GM18508 (cell line): Measurements from ENCODE around the gene LTBP1.
"Not testable (repeated sequence)": the region's sequence is repeated elsewhere in the genome, so short reads cannot be mapped to it uniquely, and the experiment has no call there.

Experiments
- ATAC-seq: cut with Tn5 transposase; IDR thresholded peaks from one replicate; pipeline ENCODE4 v1.9.1; 2021; ENCODE audit warnings: moderate number of reproducible peaks; ENCODE audit not compliant: insufficient read depth, unreplicated experiment

Gene LTBP1

DNA sequence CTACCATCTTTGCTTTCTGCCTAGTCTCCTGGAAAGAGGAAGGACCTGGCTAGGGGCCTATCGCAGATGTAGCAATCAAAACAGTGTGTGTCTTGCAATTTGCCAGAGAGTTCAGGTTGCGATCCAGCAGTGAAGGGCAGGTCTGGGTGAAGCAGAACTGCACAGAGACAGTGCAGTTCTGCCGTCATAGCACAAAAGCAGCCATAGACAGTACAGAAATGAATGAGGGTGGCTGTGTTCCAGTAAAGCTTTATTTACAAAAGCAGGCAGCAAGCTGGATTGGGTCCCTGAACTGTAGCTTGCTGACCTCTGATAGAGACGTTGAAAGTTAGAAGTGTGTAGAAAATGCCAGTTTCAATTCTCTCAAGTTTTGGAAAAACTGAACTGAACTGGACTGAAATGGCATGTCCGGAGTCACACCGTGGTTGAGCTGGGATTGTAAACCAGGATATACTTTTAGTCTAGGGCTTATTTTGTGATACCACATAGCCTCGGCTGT lies 186.8 kb downstream of the LTBP1 start:
- ATAC-seq = no peak

DNA sequence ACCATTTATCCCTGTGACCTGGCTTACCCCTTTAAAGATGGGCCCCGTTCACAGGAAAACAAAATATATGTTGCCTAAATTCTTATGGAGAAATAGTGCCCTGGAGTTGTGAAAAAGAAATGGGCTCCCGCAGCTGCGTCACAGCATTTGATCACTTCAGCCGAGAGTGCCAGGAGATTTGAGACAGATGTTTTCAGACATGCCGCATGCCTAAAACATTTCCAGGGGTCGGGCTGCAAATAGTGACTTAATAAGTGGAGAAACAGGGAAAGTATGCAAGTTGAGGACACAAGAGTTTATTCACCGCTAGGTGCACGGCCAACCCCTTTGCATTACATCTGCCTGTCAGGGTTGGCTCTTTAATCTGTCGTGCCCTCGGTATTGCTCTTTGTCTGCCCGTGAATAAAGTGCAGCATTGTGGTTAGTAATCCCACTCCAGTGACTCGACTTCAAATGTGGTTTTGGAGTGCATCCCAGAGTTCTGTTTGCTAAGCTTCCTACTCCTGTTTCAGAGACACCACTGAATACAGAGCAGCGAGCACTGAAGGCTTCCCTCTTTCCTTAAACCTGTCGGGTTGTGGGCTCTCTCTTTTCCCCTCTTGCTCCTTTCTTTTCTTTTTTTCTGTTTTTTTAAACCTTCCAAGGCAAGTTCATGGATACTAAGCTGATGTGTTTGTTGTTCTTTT lies 187.5 kb downstream of the LTBP1 start:
- ATAC-seq = no peak

DNA sequence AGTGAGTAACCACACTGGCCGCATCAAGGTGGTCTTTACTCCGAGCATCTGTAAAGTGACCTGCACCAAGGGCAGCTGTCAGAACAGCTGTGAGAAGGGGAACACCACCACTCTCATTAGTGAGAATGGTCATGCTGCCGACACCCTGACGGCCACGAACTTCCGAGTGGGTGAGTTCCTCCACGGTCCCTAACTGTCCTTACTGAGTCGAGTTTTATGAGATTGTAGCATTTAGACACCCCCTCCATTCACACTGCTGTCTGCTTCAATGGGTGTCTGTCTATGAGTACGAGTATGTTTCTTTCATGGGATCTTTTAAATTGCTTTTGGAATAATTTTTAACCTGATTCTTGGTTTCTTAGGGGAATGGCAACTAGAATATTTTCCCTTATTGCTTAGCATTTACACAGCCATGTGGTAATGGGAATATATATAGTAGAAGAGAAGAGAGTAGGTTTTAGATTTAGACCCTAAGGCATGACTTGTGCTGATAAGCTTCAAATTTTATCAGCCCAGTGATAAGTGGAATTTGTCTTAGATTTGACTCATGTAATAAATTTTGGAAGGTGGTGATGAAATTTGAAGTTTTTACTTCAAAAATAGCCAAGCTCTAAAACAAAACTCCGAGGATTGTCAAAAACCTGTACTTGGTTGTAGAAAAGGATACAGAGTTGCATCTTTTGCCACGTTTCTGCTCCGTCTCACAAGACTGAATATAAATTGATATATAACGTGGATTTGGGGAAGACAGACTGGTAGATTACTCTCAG lies 188.2 kb downstream of the LTBP1 start:
- no peak for ATAC-seq

DNA sequence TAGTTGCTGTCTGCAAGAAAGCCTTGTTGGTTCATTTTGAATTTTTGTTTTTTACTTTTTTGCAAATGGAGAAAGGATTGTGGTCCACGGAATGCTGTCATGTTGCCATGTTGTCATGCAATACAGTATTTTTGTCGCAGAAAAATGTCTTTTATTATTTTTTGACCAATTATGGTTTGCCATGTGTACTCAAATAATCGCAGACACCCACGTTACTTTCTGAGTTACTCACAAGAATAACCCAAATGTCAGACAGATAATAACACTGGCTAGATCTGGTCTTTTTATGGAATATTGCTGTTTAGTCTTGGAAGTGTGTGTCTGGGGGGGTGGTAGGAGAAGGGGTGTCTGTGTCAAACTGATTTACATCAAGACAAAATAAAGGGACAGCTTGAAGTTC lies 188.9 kb downstream of the LTBP1 start:
- no peak for ATAC-seq

DNA sequence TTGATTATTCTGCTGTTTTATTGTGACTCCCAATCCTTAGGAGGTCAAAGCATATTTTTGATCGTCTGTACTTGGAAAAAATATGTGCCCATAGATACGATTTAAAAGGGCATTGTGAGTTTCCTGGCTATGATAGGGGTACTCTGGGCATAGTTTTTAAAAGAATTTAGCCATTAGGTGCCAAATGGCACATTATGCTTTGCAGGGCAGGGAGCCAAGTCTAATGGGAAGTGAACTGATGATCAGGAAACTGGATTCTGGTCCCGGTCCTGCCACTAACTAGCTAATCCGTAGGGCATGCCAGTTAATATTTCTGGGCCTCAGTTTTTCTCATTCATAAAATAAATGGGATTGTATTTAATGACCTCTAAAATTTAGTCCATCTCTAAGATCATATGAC lies 189.3 kb downstream of the LTBP1 start:
- no peak for ATAC-seq

DNA sequence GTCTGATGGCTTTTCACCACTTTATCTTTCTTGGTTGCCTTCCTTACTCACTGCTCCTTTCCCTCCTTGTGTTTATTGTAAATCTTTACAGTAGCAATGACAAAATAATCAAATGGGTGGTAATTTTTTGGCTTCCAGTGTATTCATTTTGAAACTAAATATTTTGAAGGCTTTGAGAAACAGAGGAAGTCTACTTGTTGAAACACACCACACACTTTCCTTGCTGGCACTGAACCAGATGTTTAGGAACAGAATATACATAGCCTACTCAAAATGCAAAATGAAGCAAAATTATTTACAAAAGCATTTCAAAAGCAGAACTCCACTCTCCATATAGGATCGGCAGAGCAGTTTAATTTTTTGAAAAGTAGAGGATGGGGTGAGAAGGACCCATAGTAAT lies 189.8 kb downstream of the LTBP1 start:
- no peak for ATAC-seq

DNA sequence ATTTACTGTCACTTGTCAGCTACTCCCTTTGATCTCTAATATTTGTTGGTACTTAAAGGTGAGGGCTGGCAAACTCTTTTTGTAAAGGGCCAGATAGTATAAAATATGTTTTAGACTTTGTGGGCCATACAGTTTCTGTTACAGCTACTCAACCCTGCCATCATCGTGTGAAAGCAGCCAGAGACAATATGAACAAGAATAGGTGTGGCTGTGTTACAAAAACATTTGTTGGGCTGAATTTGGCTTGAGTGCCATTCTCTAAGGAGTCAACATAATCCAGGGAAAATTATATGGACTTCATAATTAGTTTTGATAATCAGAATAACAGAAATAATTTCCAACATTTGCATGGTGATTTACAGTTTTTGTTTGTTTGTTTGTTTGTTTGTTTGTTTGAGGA lies 190.6 kb downstream of the LTBP1 start:
- no peak for ATAC-seq

DNA sequence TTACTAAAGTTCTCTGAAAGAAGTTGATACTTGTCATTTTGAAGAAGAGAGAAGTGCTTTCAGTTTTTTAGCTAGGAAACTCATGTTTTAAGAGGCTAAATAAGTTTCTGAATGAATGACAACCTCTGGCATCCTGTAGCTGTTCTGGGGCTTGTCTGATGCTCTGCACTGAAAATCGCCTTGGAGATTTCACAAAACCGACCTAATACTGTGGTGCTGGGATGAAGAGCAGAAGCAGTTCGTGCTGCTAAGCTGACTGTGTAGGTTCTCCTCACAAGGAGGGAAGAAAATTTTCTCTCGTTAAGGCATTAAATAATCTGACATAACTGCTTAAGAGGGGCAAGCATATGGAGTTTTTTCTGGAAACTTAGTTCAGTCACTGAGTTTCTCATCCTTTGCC lies 193.2 kb downstream of the LTBP1 start:
- no peak for ATAC-seq

DNA sequence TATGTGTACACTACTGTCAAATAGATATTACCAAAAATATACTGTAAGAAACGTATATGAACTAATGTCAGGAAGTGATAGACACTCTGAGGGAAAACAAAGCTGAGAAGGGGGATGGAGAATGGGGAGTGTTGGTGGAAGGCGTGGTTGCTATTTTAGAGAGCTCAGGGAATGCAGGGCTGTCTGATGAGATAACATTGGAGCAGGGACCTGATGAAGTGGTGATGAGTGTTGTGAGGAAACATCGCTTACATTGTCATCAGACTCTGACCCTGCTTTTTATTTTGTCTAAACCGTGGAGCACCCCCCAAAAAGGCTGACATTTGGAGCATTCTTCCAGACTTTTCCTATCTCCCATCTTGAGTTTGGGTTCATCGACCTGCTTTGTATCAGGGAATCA lies 194.7 kb downstream of the LTBP1 start:
- no peak for ATAC-seq

DNA sequence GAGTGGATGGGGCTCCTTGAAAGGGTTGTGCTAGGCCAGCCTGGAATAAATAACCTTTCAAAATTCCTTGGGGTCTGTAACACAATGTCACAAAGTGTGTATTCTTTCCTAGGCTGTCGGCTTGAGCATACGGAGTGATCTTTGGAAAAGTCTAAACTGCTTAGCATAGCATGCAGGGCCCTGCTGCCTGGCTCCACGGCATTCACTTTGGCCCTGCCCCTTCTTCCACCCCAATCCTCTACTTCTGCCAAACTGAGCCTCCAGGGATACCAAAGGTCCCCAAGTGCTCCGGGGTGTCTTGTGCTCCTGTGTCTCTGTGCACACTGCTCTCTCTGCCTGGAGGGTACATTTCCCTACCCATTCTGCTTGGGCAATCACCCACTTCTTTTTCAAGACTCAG lies 196.1 kb downstream of the LTBP1 start:
- no peak for ATAC-seq

DNA sequence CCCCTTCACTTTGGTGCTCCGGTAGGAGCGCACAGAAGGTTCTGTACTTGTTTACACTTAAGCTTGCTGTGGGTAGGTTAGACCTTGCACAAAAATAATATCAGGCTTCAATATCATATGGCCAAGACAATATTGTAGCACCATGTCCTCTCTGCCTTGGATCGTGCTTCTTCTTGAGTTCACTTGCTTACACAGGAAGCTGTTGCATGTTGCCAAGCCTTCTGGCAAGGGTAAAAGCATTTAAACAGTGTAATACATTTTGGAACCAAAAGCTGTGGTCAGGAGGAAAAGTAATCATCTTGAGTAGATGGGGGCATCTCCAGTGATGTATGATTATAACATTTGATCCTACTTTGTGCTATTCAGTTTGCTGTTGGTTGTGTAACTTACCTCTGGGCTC lies 197.5 kb downstream of the LTBP1 start:
- no peak for ATAC-seq

DNA sequence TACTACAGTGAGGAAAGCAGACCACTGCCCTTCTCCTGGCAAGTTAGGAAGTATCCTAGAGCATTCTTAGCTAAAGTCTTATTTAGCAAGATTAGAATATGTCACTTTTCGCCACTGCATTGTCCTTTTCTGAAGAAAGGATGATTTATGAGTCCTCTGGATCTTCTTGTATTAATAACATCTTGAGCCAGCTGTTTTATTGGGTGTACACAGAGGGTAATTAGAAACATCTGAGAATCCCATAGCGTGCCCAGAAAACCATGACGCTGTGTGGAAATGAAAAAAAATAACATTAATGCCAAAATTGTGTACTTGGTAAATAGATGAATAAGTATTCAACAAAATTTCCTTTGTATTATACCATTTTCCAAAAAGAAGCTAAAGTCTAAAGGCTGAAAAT lies 198.7 kb downstream of the LTBP1 start:
- no peak for ATAC-seq

DNA sequence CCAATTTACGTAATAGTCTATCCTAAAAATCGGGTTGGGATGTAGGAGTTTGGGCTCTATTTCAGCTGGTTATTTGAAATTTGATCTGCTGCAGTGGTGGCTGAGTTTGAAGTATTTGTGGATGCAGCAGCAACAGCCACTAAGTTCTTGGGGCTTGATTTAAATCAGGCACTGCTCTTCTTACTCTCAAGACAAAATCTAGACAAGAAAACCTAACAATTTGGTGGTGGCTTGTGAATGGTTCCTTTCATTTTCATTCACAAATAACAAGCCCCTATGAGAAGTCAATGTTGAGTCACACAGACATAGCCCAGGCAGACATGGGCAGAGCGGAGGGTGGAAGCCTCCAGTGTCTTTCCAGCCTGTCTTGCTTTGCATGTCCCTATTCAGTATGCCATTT lies 199.3 kb downstream of the LTBP1 start:
- no peak for ATAC-seq

DNA sequence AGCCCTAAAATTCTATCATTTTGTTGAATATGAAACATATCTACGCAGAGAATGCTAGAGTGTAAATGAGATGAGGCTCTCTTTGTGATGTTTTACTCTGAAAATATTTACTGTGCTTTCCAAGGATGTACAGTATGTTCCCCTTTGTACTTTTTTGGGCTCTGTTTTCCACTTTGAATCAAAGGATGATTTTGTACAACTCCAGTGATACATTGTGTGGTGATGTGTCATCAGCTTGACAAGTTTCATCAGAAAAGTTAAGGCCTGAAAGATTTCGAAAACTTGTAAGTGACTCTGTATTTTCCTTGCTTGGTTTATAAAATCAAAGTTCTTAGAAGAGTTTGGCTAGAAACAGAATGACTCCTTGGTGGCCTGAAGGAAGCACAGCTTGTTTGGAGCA lies 206.3 kb downstream of the LTBP1 start:
- no peak for ATAC-seq

DNA sequence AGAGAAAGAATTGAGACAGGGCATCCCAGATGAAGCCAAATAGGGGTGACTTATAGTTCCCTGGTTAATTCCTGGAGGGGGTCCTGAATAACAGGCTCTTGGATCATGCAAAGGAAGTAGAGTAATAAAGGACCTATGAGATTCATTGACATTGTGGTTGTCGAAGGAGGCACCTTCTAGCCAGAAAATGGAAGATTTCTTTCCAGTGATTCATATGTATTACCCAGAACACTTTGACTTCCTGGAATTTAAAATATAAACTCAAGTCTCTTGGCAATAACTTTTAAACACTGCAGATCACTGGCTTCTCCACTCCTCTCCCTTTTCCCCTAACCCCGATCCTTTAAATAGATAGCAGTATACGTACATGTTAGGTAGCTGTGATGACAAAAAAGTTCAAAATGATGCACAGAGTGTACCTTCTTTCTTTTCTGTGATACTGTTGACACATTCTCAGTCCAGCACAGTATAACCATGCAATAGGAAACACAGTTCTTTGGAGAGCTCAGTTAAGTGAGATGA lies 211.8 kb downstream of the LTBP1 start:
- no peak for ATAC-seq

DNA sequence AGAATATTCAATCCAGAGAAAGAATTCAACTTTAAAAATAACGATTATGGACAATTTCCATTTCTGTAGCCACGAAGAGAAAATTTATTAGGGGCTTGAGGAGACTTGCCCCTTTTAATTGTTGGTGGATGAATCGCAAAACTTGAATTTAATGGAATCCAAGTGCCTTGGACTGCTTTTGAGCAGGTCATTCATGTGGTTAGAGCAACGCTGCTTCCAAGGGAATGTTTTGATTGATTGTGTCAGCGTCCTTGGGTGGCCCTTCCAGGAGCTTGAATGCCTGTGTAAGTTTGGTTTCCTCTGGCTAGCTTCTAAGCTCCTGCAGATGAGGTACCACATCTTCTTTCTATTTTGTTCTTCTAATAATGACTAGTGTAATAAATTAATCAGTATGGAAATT lies 213.4 kb downstream of the LTBP1 start:
- no peak for ATAC-seq

DNA sequence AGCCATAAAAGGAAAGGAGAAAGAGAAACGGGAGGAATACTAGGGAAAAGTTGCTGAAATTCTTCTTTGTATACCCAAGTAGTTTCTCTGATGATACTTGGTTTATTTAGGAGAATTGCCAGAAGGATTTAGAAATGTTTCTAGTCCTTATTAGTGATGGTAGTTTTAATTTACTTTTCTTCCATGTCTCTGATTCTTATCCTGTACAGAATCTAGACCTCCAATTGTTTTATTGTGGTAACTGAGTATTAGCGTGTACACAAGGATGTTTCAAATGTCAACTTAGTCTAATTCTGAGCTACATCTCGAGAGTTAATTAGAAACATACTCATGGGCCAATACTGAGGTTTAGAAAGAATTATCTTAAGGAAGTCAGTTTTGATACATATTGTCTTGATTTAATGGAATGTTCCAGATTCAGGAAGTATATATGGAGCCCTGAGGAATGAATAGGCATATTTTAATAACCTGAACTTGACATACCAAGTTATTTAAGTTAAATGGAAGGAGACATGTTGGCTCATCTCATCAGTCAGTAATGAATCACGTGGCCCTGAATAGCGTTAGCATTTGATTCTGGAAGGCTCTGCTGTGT lies 219.6 kb downstream of the LTBP1 start:
- ATAC-seq = no peak

DNA sequence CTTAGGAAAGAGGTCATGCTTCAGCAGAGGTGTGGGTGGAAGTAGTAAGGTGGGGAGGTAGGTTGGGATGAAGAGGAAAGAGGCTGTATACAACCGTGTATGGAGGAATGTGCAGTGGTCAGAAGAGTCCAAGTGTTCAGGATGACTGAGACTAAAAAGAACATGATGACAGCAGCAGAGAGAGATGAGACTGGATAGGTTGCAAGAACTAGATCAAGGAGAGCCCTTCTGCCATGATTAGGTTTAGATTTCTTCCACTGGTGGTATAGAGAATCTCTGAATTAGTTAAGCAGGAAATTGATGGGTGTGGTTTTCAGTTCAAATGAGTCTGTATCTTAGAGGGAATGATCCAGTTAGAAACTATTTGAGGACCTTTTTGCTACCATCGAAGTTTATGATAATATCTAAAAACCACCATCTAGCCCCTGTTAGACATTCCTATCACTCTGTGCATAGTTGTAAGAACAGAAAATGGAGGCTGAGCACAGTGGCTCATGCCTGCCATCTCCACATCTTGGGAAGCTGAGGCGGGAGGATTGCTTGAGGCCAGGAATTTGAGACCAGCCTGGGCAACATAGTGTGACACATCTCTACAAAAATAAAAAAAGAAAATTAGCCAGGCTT lies 221.0 kb downstream of the LTBP1 start:
- ATAC-seq = no peak

DNA sequence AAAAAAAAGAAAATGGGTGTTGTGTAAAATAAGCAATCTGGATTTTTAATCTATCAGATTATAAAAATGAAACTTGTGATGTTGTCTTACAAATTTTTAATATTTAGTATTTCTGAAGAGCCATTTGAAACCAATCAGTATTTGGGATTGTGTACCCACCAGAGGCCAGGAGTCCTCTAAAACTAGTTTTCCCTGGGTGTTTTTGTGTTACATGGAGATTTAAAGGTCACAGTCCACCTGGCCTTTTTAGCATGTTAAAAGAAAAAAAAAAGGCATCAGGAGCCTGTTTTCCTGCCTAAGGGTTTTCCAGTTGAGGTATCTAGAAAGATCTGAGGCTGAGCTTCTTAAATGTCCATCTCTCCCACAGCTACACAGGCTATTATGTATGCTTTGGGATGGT lies 221.7 kb downstream of the LTBP1 start:
- ATAC-seq = no peak

DNA sequence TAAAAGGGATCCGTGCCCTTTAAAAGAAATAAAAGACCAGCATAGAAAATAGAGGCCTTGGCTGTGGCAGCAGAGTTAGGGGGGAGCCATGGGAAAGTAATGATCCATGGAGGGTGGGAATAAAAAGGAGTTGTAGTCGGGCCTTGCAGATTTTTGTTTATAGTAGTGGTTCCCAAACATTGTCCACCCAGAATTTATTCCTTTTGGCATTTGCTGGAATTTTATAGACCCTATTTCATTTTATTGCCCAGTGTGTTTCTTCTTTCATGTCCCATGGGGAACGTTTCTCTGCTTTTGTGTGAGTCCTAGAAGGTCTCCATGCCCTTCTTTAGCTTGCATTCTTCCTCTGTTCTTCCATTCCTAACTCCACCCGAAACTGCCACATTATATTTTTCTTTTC lies 222.2 kb downstream of the LTBP1 start:
- ATAC-seq = no peak

DNA sequence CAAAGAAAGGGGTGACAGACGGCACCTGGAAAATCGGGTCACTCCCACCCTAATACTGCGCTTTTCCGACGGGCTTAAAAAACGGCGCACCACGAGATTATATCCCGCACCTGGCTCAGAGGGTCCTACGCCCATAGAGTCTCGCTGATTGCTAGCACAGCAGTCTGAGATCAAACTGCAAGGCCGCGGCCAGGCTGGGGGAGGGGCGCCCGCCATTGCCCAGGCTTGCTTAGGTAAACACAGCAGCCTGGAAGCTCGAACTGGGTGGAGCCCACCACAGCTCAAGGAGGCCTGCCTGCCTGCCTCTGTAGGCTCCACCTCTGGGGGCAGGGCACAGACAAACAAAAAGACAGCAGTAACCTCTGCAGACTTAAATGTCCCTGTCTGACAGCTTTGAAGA lies 223.5 kb downstream of the LTBP1 start:
- not testable (repeated sequence) for ATAC-seq
